Measurements from ENCODE around the gene HYPK.

Gene HYPK, protein sequence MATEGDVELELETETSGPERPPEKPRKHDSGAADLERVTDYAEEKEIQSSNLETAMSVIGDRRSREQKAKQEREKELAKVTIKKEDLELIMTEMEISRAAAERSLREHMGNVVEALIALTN

DNA sequence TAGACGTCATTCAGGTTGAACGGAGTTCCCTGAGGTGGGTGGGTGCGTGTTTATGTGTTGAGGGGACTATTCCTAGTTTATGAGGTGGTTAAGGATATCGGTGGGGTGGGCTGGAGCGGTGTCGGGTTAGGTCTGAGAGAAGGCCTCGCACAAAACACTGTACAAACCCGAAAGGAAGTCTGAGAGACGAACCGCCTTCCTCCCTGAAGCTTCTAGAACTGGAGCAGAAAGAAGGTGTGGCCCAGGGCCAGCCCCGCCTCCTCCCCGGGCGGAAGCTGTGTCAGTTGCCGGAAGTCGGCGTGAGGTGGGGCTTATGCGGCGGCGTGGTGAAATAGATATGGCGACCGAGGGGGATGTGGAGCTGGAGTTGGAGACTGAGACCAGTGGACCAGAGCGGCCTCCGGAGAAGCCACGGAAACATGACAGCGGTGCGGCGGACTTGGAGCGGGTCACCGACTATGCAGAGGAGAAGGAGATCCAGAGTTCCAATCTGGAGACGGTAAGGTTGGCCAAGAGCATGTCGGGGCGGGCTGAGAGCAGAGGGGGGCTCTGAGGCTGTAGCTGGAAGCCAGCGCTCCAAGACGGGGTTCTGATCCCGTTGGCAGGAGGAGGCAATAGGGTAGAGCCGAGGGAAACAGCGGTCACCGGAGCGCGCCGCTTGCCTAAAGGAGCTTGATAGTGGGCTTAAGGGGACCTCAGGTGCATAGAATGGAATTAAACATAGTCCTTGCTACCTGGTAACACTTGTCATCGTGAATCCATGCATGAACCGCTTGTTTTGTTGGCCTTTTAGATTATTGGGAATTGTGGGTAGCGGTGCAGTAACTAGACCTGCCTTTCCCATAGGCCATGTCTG lies at the start of gene HYPK:
HYPK (plus strand) TSS at position 314 of the 856 bp plus-strand sequence; CDS start at position 338, 24 bp downstream.
- in situ Hi-C loops (cut with HindIII; ENCODE audit: low sequenced_read_pairs), result no loop called here

DNA sequence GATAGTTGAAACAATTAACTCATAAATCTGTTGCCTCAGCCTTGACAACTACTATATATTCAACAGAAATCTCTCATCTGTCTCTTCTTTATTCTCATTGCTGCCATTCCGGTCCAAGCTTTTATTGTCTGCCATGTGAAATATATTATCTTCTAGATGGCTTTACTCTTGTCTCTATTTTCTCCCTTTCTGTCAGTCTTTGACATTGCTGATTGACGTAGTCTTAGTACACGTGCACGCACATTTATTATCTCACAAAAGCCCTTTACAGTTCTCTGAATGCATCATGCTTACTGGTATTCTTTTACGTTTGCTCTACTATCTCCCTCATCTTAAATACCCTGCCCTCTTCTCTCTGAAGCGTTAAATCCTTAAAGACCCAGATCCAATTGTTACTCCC lies 48.5 kb upstream of the HYPK start:
- in situ Hi-C loops (cut with HindIII; ENCODE audit: low sequenced_read_pairs), result no loop called here

DNA sequence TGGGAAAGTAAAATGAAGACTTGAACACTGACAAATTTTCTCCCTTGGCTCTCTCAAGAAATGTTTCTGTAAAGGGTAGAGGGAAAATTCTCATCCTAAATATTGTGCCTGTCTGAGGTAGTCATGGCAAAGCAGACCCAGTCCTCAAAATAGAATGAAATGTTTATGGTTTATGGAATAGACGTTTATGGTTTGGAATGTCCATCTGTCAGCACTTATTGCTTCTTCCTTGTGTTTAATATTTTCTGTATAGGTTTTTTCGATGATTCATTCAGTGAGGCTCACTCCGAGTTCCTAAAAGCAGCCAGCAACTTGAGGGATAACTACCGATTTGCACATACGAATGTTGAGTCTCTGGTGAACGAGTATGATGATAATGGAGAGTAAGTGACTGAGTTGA lies 37.6 kb upstream of the HYPK start:
- in situ Hi-C loops (cut with HindIII; ENCODE audit: low sequenced_read_pairs), result no loop called here

DNA sequence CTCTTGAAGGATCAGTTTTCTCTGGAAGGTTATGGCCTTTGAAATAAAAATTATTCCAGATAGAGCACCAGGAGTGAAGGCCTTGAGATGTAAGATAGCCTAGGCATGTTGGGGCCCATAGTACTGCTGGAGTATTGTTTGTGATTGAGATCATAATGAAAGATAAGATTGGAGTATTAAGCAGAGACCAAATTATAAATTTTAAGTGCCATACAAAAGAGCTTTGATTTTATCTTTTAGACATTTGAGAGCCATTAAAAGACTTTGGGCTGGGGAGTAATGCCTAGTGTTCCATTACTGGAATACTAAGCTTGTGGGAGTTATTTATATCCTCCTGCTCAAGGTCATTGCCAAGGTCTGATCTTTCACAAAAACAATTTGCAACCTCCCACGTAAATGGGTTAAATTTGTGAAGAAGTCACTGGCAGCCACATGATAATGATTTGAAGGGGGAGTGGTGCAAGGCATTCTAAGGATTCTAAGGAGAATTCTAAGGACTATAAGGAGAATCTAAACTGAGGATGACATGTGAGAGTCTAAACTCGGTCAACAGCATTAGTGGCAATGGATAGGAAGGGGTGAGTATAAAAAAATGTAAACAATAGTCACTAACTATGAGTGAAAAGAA lies 36.5 kb upstream of the HYPK start:
- in situ Hi-C loops (cut with HindIII; ENCODE audit: low sequenced_read_pairs), result no loop called here

DNA sequence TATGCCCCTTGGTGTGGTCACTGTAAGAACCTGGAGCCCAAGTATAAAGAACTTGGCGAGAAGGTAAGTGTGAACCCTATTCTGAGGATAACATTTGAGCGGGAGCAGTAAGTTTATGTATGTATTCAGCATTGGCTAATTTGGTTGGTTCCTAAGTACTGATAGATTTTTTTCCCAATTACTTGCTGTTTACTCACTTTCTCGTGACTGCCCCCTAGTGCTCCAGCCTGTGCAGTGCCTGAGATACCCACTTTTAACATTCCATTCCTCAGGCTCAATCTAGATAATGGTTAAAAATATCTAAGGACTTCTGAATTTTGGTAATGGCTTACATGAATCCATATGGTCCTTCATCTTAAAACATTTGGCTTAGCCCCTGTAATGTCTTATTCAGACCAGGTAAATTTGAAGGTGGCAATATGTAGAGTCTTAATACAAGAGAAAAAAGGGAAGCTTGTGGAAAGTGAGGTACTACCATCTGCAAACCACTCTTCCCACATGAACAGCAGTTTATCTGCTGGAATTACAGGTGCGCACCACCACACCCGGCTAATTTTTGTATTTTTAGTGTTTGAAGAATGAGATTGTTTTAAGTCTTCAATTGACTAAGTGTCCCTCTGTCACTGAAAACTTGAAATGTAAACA lies 30.7 kb upstream of the HYPK start:
- in situ Hi-C loops (cut with HindIII; ENCODE audit: low sequenced_read_pairs), result no loop called here

DNA sequence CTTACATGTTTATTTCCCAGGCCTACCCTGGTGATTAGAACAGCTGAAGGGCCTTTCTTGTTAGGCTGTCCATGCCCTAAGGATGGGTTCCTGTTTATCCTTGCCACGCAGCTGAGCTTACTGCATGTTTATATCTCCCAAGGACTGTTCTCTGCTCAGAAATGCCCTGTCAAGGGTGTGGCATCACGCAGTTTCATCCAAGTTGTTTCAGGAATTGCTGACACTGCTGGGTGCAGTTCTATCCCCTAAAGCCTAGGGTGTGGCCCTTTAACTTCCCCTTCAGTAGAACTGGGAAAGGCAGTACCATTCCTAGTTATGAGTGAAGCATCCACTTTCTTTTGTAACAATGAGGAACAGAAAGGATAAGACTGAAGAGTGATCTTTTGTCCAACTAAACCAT lies 28.6 kb upstream of the HYPK start:
- in situ Hi-C loops (cut with HindIII; ENCODE audit: low sequenced_read_pairs), result no loop called here

DNA sequence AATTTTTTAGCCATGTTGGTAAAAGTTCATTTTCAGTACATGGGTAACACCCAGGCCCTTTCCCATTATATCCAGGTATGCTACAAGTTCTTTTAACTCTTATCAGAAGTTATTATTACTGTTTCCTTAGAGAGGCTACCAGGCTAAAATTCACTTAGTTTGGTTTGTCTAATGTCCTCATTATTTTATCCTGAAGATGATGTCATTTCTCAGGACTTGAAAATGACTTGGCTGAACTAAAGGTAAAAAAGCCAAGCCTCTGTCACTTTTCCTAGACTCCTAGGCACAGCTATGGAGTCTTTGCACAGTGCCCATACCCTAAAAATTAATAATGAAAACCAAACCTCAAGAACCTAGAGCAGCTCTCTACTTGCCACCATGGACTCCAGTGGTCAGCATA lies 27.8 kb upstream of the HYPK start:
- in situ Hi-C loops (cut with HindIII; ENCODE audit: low sequenced_read_pairs), result no loop called here

DNA sequence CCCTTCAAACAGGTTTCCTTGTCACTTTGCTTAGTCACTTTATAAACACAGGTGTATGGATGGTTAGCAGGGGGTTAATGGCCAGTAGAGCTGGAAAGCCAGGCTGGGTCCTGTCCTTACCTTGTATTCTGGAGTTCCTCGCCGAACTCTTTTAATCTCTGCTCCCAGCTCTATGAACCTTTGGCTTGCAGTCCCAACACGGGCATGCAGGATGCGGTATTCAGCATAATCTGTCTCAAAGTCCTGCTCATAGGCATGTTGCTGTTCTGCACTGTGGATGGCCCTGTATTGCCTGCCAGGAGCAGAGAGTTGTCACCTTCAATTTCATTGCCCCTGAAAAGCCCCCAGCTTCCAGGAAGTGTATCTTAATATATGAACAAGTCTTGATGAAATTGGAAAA lies 26.3 kb upstream of the HYPK start:
- in situ Hi-C loops (cut with HindIII; ENCODE audit: low sequenced_read_pairs), result no loop called here

DNA sequence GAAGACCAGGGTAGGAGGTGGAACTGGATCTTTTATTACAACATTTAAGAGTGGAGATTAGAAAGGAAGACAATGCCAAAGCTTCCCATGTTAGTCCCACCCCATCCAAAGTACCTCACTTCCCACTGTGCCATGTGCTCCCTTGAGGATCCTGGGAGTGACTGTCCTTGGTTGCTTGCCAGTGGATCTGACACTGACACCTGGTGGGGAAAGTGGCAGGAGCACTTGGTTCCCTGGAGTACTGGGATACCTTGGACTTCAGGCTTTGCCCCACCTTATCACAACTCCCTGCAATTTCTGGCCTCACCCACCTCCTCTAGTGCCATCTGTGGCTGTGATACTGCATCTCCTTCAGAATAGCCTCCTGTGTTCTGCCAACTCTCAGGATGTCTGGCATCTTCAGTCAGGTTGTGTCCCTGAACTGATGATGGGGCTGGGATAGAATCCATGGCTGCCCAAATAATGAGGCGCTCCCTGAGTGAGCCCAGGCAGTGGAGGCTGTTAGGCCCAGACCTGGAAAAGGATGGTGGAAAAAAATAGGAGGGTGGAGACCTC lies 24.9 kb upstream of the HYPK start:
- in situ Hi-C loops (cut with HindIII; ENCODE audit: low sequenced_read_pairs), result no loop called here

DNA sequence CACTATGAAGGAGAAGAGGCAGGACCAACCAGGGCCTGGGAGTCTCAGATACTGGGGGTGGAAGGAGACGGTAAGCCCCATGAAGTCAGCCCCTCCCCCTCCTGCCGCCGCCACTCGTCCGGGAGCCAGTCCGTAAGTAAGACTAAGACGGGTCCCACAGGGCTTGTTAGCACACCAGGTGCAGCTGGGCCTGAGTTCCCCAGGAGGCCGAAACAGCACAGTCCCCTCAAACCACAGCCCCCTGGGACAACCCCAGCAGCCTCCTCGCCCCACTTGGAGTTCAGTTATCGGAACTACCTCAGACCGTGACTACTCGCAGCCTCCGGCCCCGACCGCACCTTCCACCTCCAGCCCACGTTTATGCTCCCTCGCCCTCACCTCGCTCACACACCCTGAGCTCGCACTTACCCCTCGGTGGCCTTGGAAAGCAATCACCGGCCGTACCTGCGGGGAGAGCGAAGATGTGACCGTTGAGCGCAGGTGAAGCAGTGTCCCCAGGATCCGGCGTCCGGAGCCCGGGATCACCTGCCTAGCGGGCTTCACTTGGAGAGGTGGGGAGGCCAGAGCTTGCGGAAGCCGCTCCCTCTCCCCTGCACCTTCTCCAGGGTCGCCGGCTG lies 24.2 kb upstream of the HYPK start:
- in situ Hi-C loops (cut with HindIII; ENCODE audit: low sequenced_read_pairs), result no loop called here

DNA sequence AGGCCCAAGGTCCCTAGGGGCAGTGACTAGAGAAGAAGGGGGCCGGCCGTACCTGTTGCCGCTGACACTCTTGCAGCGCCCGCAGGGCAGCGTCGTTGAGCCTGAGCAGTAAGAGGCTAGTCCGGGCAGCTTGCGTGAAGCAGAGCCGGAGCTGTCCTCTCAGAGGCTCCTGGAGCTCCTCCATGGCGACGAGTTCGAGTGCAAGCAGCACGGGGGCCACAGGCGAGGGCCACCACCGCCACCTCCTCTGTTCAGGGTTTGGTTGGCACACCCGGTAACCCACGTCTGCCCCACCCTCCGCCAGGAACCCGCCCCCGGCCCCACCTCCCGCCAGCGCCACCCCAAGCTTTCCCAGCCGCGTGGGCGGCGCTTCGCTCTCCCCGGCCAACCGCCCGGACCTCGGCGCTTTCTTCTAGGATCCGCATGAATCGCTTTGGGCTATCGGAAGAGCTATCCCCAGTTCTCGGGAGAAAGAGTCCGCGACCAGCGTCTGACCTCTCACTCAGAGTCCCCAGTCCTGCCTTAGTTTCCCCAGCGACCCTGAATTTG lies 23.6 kb upstream of the HYPK start, which contains the start of gene ELL3:
ELL3 (minus strand) TSS at position 249 of the 549 bp plus-strand sequence; CDS start at position 184, 65 bp downstream.
- in situ Hi-C loops (cut with HindIII; ENCODE audit: low sequenced_read_pairs), result no loop called here

DNA sequence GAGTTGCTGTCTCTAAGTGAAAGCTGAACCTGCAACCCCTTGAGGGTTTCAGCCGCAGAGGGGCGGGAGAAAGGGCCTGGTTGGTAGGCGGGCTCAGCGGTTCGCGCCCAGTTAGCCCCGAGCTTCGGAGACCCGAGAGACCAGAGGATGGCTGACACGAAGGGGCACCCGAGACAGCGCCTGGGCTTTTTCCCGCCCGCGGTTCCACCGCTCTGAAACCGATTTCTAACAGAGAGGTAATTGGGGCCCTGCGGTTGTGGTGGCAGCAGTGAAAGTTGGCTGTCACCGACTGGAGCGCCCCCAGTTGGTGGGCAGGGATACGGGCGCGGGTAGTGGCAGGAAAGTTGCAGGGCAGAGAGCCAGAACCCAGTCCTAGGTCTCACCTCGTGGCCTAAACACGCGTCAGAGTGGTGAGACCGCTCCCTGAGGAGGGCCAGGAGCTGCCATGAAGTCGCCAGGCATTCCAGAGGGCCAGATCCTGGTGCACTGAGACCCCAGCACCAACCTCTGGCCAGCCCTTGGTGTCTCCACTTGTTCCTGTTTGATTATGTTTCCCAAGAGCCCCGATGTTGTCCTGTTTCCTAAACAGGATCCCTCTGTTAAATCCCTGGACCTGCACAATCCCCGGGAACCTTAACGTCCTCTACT lies 23.0 kb upstream of the HYPK start:
- in situ Hi-C loops (cut with HindIII; ENCODE audit: low sequenced_read_pairs), result no loop called here

DNA sequence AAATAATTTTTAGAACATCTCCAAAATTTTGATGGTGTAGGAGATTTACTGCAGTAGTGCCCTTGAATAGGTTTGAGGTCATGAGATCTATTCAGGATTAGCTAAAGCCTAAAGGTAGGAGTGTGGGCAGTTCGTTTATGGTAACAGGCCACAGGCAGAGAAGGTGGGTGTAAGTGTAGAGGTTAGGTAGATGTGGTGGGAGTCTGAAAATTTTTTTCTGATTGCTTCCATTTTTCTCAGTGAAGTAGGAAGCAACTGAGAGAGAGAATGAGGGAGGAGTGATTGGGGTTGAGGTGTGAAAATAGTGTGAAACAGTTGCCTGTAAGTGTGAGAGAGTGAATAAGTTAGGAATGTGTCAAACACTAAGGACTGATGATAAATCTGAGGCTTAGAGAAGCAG lies 21.4 kb upstream of the HYPK start:
- in situ Hi-C loops (cut with HindIII; ENCODE audit: low sequenced_read_pairs), result no loop called here

DNA sequence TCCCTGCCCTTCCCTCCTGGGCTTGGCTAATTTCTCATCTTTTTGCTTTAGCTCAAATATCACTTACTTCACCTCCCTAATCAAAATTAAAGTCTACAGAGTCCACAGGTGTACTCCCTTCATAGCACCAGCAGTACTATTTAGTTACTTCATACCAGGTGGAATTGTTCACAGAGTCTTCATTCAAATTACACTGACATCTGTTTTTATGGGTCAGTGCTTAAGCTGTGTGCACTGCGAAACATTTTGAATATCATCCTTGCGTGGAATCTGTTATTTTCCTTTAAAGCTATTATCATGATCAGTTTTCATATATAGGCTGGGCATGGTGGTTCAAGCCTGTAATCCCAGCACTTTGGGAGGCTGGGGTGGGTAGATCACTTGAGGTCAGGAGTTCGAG lies 11.0 kb upstream of the HYPK start:
- in situ Hi-C loops (cut with HindIII; ENCODE audit: low sequenced_read_pairs), result no loop called here

DNA sequence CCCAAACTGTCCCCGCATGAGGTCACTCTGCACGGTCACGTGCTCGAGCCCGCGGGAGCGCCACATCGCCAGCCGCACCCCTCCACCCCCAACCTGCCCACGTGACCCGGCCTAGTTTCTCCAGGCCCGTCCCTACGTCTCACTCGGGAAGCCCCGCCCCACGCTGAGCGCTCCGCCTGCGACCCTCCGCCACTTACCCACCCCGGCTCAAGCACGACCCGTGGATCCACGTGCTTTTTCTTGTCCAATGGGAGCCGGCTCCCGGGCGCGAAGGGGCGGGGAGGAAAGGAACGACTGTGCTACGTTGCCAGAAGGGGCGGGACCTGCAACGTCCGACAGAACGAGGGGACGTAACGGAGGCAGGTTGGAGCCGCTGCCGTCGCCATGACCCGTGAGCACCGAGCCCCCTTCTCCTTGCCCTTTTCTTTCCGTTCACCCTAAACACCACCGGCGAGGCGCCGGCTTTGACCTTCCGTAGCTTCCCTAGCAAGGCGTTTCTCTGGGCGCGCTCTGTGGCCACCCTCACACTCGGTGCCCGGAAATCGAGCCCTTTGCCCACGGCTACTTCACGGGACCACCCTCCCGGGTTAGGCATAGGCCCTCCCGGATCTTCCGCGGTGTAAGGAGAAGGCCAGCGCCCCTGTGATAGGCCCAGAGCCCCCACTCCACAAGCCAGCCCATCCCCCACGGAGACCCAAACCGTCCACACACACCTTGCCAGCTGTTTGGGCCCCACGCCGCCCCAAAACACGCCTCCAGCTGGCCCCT lies 8.2 kb upstream of the HYPK start, which contains the start of gene SERF2:
SERF2 (plus strand) TSS at position 328 of the 768 bp plus-strand sequence; CDS start at position 385, 57 bp downstream.
- in situ Hi-C loops (cut with HindIII; ENCODE audit: low sequenced_read_pairs), result no loop called here

DNA sequence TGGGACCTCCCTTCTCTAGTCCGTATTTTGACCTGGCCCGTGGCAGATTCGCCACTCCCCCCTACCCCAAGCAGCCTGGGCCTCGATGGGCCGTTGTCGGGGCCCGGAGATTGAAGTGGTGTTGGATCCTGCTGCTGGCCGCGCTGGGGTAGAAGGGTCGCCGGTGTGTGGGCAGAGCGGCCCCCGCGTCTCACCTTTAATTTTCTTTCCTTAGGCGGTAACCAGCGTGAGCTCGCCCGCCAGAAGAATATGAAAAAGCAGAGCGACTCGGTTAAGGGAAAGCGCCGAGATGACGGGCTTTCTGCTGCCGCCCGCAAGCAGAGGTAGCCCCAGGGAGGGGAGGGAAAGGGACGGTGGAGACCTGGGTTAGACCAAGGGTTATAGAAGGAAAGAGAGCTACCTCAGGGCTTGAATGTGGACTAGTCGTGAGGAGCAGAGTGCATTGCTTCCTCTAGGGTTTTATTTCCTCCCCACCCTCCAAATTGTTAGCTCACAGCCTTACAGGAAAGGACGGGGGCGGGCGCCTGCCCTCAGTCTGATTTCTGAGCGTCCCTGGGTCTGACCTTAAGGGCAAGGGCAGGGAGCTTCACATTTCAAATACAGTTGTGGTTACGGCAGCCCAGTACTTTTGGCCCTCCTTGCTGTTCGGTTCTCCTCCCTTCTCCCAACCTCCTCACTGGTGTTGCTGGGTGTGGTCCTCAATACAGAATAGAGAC lies 7.5 kb upstream of the HYPK start:
- in situ Hi-C loops (cut with HindIII; ENCODE audit: low sequenced_read_pairs), result no loop called here

DNA sequence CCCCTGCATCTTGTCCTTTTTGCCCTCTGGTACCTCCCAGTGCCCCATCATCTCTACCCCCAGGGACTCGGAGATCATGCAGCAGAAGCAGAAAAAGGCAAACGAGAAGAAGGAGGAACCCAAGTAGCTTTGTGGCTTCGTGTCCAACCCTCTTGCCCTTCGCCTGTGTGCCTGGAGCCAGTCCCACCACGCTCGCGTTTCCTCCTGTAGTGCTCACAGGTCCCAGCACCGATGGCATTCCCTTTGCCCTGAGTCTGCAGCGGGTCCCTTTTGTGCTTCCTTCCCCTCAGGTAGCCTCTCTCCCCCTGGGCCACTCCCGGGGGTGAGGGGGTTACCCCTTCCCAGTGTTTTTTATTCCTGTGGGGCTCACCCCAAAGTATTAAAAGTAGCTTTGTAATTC lies 6.8 kb upstream of the HYPK start:
- in situ Hi-C loops (cut with HindIII; ENCODE audit: low sequenced_read_pairs), result no loop called here

DNA sequence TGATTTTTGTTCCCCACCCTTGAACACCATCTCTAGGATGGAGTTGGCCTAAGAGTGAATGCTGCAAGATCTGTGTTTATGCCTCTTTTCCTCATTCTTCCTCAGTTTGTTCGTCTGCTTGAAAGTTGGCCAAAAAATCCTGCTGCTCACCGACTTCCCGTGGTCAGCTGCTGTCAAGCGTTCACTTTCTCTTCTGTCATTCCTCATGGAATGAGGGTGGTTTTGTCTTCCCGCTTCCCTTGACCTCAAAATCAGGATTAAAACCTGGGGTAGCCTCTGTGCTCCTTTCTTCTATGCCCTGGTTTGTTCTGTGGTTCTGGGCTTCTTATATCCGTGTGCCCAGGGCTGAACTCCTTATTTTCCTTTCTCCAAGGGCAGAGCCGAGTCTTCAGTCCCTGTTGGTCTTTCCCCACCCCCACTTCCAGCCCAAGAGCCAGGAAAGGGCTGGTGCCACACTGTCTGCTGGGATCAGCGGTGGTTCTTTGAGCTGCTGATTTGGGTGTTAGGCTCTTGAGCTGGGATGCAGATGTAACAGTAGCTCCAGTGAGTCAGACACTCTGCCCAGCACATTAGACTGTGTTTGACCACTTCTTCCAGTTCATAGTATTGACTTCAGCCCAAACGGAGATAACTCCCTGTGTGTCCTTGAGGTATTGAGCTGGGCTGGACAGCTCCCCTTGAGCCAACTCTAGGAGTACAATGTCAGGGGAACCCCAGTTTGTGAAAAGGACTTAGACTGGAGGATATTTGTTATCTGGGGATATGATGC lies 5.9 kb upstream of the HYPK start:
- in situ Hi-C loops (cut with HindIII; ENCODE audit: low sequenced_read_pairs), result no loop called here
